ENCODE data around the gene LONRF2.
"Not testable (repeated sequence)": the region's sequence is repeated elsewhere in the genome, so short reads cannot be mapped to it uniquely, and the experiment has no call there.

LONRF2 gene

GRCh38 chr2:100321866-100322820, at the start of gene LONRF2:
LONRF2 (minus strand) TSS chr2:100322501; CDS start chr2:100322093, 408 bp downstream.
- no peak for FAIRE-seq

- FAIRE-seq = no peak
Measured at GRCh38 chr2:100367163-100367562, 44.9 kb upstream of the LONRF2 start.

- no peak for FAIRE-seq
Measured at GRCh38 chr2:100365434-100365833, 43.1 kb upstream of the LONRF2 start.

- FAIRE-seq = not testable (repeated sequence)
Measured at GRCh38 chr2:100362269-100362668, 40.0 kb upstream of the LONRF2 start.

- no peak for FAIRE-seq
Measured at GRCh38 chr2:100359576-100359975, 37.3 kb upstream of the LONRF2 start.

- no peak for FAIRE-seq
Measured at GRCh38 chr2:100358554-100358953, 36.3 kb upstream of the LONRF2 start.

GRCh38 chr2:100352521-100352920, 30.2 kb upstream of the LONRF2 start:
- FAIRE-seq = no peak

- no peak for FAIRE-seq
Measured at GRCh38 chr2:100350661-100351185, 28.4 kb upstream of the LONRF2 start.

GRCh38 chr2:100345144-100345543, 22.8 kb upstream of the LONRF2 start:
- not testable (repeated sequence) for FAIRE-seq

- FAIRE-seq = peak; percentile 60
Measured at GRCh38 chr2:100344433-100344832, 22.1 kb upstream of the LONRF2 start.

- not testable (repeated sequence) for FAIRE-seq
Measured at GRCh38 chr2:100342466-100342865, 20.2 kb upstream of the LONRF2 start.

GRCh38 chr2:100339823-100340222, 17.5 kb upstream of the LONRF2 start:
- no peak for FAIRE-seq

- no peak for FAIRE-seq
Measured at GRCh38 chr2:100334929-100335328, 12.6 kb upstream of the LONRF2 start.

- FAIRE-seq = no peak
Measured at GRCh38 chr2:100327742-100328141, 5.4 kb upstream of the LONRF2 start.

- no peak for FAIRE-seq
Measured at GRCh38 chr2:100321179-100321865, 979 bp downstream of the LONRF2 start.

GRCh38 chr2:100320547-100321178, 1.6 kb downstream of the LONRF2 start:
- FAIRE-seq = no peak

- peak; percentile 82 for FAIRE-seq
Measured at GRCh38 chr2:100317634-100318033, 4.7 kb downstream of the LONRF2 start.

- no peak for FAIRE-seq
Measured at GRCh38 chr2:100309973-100310719, 12.2 kb downstream of the LONRF2 start.

- peak; percentile 64 for FAIRE-seq
Measured at GRCh38 chr2:100309311-100309710, 13.0 kb downstream of the LONRF2 start.

- peak; percentile 13 for FAIRE-seq
Measured at GRCh38 chr2:100303744-100304143, 18.6 kb downstream of the LONRF2 start.

GRCh38 chr2:100302585-100302892, 19.8 kb downstream of the LONRF2 start:
- FAIRE-seq = peak; percentile 90

GRCh38 chr2:100301881-100302584, 20.3 kb downstream of the LONRF2 start:
- no peak for FAIRE-seq

Data from islet of Langerhans (tissue), 1 donor.